Stimulated activated CD8-positive, alpha-beta memory T cell treated with anti-CD3 and anti-CD28 coated beads, Interleukin-4, amount 100 ng/mL, for 4 hours (primary cell): ENCODE data around the gene RPN1.
"Not testable (repeated sequence)": the region's sequence is repeated elsewhere in the genome, so short reads cannot be mapped to it uniquely, and the experiment has no call there.

ENCODE experiments used
- DNase-seq, 2 donors: peaks; one replicate each; pipeline ENCODE4 v3.0.0-alpha.2; 2020; ENCODE audit warnings: low read depth in 2 of 2, low spot score in 1 of 2

The RPN1 gene

GRCh38 chr3:128650096-128651050 is at the start of gene RPN1:
RPN1 (minus strand) TSS chr3:128650818; CDS start chr3:128650800, 18 bp downstream.
- DNase-seq: peak; percentile 90 to 91

GRCh38 chr3:128698211-128699047 is 47.8 kb upstream of the RPN1 start:
- DNase-seq: no peak

GRCh38 chr3:128697341-128697740 is 46.7 kb upstream of the RPN1 start:
- no peak for DNase-seq

DNA sequence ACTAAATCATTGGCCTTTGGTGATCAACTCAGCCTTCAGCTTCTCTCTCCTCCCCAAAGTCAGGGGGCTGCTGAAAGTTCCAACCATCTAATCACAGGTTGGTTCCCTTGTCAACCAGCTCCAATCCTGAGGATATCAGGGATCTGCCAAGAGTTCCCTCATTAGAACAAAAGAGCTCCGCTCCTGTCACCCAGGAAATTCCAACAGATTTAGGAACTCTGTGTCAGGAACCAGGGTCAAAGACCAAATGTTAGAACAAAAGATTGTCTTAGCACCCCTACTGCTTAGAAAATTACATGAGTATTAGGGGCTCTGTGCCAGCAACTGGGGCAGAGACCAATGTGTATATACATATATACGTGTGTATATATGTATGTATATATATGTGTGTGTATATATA is 43.1 kb upstream of the RPN1 start:
- DNase-seq: no peak

DNA sequence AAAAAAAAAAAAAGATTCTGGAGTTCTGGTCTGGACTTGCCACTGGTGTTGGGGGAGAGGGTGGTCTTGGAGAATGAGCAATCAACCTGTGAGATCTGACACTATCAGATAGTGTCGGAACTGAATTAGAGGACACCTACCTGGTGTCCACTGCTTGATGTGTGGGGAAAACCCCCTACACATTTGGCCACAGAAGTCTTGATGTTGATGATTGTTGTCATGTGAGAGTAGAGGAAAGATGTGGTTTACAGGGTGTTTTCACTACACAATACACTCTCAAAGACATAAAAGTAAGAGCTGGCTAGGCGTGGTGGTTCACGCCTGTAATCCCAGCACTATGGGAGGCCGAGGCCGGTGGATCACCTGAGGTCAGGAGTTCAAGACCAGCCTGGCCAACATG is 38.4 kb upstream of the RPN1 start:
- DNase-seq: no peak

DNA sequence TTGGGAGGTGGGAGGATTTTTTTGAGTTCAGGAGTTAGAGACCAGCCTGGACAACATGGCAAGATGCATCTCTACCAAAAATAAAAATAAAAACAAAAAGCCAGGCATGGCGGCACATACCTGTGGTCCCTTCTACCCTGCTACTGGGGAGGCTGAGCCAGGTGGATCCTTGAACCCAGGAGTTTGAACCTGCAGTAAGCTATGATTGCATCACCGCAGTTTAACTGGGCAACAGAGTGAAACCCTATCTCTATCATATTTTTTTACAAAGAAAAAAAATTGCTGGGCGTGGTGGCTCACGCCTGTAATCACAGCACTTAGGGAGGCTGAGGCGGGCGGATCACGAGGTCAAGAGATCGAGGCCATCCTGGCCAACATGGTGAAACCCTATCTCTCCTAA is 35.8 kb upstream of the RPN1 start:
- DNase-seq: no peak

DNA sequence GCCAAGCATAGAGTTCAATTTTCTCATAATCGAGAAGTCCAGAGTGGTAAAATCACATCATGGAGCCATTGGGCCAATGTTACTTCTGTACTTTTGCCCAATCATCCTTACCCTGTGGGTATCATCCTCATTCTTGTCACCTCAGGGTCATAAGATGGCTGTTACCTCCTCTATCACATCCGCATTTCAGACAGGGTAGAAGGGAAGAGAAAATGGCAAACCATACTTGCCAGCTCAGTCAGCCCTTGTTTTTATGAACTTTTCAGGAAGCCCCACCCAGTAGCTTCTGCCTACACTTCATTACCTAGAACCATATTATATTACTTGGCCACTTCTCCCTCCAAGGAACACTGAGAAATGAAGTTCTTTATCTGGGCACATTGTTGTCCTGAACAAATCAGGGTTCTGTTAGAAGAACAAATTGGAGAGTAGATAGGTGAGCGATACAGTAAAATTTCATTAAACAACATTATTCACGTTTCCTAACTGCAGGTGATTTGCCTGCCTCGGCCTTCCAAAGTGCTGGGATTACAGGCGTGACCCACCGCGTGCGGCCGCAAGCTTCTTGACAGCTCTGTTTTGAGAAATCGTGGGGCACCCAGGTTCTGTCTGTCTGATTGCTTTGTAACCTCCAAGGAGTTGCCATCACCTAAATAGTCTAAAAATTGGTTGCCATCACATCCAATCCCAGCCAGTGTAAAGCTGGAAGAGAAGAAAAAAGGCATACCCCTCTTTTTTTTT is 34.5 kb upstream of the RPN1 start:
- DNase-seq: no peak

DNA sequence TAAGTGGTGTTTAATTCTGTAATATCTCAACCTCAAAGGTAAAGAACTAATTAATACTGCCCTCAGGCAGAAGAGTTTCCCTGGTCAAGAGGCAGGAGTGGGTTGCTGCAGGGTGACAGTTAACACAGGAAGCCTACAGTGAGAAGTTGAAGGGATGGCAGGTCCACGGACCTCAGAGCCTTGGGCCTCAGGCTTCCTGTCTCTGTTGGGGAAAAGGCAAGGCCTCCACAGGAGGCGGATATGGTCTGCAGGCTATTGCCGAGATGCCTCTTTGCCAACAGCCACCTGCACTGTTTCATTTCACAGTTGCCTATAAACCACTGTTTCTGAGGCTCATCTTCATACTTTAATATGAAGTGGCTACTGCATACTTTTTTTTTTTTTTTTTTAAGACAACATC is 33.3 kb upstream of the RPN1 start:
- no peak for DNase-seq

DNA sequence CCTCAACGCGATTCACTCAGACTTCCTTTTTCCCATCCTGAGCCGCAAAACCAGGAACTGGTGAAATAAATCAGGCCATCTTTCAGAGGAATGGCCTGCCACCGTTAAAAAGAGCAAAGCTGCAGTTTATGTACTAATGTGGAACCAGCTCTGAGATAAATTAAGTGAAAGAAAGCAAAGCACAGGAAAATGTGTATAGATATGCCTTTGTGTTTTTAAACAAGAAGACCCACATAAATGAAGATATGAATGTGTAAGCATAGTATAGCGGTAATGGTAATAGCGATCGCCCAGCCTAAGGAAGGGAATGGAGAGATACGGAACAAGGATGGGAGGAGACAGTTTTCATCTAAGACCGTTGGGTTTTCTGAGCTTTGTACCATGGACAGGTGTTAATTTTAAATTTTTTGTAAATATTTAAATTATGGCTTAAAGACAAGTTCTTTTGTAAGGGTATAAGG is 30.8 kb upstream of the RPN1 start:
- no peak for DNase-seq

DNA sequence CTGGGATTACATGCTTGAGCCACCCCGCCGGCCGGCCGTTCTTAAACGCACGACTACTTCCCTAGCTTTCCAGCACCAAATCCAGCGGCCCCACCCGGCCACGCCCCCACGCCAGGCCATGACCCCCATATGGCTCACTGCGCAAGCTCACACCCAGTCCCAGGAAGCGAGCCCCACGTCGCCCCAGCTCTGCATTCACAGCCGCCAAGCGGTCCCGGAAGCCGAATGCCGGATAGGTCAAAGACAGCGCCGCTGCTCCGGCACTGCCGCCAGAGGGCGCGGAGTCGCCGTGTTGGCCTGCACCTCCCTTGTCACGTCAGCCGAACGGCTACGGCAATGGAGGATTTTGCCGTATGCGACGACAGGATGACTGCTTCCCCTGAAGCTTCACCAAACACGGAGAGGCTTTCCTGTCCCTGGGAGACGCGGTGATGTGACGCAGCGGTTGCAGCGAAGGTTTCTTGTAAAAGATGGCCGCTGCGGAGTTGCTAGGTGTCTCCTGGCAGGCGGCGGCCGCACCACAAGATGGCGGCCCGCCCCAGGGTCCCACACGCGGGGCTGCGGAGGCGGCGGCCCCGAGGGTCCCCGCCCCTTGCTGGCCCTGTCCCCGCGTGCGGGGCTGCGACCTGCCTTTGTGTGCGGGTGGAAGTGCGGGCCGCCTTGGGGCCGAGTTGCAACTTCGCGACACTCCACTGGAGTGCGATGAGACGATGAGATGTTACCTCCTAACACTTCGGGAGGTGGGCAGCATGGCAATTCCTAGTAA is 30.2 kb upstream of the RPN1 start:
- DNase-seq: peak; percentile 91 to 95

- no peak for DNase-seq
Observed at GRCh38 chr3:128679338-128679737, 28.7 kb upstream of the RPN1 start.

DNA sequence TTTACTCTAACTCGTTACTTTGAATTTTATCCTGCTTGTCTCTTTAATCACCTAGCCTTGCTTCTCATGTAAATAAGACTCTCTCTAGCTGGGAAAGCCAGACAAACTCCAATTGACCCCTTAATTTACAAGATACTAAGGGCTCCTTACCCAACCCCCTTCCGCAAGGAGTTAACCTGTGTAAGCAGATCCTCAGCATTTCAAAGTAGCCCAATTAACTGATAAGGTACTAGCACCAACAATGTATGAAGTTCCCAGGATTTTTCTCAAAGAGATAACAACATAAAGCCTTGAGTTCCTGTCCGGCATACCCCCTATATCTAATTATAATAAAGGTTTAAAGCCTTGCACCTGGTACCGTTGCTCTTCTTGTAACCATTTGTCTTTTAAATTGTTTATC is 25.2 kb upstream of the RPN1 start:
- not testable (repeated sequence) for DNase-seq

GRCh38 chr3:128674161-128674784 is 23.7 kb upstream of the RPN1 start:
- DNase-seq: no peak

DNA sequence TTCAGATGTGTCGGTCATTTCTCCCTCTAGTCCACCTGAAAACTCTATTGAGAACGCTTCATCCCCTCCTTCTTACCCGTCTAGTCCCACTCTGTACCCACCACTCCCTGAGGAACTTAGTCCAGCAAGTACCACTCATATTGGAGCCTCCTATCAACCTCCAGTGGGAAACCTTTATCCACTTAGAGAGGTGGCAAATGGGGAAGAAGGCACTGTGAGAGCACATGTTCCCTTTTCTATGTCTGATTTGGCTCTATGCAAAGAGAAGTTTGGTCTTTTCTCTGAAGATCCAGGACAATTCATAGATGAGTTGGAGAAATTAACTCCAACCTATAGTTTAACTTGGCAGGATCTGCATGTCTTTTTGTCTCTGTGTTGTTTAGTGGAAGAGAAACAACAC is 17.0 kb upstream of the RPN1 start:
- DNase-seq: no peak

GRCh38 chr3:128665362-128666021 is 14.9 kb upstream of the RPN1 start:
- no peak for DNase-seq

GRCh38 chr3:128663151-128663550 is 12.5 kb upstream of the RPN1 start:
- DNase-seq: no peak

- no peak for DNase-seq
Observed at GRCh38 chr3:128655531-128655930, 4.9 kb upstream of the RPN1 start.

DNA sequence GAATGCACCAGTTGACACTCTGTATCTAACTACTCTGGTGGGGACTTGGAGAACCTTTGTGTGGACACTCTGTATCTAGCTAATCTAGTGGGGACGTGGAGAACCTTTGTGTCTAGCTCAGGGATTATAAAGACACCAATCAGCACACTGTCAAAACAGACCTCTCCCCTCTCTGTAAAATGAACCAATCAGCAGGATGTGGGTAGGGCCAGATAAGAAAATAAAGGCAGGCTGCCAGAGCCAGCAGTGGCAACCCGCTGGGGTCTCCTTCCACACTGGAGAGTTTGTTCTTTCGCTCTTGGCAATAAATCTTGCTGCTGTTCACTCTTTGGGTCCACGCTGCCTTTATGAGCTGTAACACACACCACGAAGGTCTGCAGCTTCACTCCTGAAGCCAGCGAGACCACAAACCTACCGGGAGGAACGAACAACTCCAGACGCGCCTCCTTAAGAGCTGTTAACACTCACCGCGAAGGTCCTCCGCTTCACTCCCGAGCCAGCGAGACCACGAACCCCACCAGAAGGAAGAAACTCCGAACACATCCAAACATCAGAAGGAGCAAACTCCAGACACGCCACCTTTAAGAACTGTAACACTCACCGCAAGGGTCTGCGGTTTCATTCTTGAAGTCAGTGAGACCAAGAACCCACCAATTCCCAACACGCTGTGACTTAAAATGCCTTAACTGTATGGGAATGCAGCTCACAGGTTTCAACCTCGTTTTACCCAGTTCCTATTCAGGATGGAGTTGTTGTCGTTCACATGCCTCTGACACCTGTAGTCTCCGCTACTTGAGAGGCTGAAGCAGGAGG is 3.6 kb upstream of the RPN1 start:
- DNase-seq: not testable (repeated sequence)
